Pulmonary artery endothelial cell (primary cell): ENCODE data around the gene IGSF3. TPM values are rescaled to one million over a fixed set of nuclear protein-coding genes. Genes with fewer than 3 reads are reported as not detected.
"Not testable (repeated sequence)": the region's sequence is repeated elsewhere in the genome, so short reads cannot be mapped to it uniquely, and the experiment has no call there.

Source experiments
- DNase-seq: peaks from one replicate; pipeline ENCODE4 v3.0.0-alpha.2; 2011; ENCODE audit warnings: low read depth, low spot score
- total RNA-seq: library from RNA; depleted of rRNA; stranded (reverse); fragments of >200 nt; gene quantifications from 2 replicates; pipeline ENCODE4 v1.2.3, GENCODE V29; 2014

Gene IGSF3
- total RNA-seq, 1 donor from 2014 or later, result 0.33 TPM

DNA sequence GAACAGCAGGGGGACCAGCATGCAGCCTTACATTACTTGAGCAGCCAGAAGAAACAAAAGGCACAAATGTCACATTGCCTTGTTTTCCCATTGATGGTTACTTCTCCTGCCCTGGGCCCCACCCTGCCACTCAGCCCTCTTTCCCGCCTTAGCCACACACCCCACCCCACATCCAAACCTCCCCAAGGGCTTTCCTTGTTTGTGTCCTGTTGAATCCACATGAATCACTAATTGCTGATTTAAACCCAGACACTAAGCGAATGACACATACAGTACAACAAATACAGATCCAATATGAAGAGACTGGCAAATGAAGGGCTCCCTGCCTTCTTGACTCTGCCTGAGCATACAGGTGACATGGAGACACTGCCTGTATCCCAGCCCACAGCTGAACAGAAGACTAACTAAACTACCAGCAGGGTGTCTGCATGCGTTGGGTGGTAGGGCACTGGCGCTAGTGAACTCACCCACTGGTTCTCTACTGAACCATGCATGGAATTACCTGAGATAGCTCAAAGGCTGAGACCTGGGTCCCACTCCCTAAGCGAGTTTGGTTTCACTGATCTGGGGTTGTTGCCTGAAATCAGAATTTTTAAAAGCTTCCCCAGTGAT is 3.1 kb downstream of the IGSF3 start:
- no peak for DNase-seq

DNA sequence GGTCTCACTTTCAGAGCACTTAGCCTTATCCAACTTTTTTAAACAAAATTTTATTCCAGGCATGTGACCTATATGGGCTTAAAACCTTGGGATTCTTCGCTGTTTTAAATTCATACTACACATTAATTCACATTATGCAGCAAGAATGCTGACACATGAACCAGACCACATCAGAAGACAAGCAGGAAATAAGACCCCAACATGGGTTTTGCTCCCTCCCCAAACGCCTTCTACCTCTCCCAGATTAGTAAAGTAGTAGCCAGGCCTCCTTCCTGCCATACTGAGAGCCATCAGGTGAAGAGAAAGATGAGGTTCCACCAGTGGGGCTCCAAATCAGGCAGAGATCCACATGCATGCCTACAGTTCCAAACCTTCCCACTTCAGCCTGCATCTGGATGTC is 3.7 kb downstream of the IGSF3 start:
- no peak for DNase-seq

DNA sequence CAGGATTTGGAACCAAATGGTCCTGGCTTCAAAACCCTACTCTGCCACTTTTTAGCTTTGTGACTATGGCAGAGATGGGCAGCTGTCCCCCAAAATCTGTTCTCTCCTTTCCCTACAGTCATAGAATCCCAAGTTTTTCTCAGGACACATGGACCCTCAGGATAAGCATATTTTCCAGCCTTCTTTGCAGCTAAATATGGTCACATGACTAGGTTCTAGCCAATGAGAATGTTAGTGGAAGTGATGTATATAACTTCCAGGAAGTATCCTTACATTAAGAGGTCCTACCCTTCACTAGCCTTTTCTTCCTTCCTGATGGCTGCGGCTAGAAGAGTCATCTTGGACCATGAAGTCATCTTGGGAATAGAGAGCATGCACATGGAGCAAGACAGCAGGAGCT is 5.9 kb downstream of the IGSF3 start:
- DNase-seq, result no peak

DNA sequence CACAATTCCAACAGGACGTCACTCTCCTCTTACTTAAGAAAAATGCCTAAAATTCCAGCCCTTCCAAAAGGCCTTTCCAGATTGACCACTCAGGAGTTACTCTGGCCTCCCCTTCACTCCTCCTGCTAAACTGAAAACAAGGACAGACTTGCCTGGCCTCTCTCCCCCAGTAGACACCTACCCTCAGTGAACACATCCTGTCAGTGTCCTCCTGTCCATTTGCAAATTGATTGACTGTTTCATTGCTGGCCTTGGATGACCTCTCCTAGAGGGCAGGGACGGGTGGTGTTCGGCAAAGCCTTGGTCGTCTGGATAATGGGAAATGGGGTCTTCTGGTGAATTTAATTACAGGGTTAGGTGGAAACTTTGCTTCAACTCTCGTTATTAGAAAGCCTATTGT is 8.9 kb downstream of the IGSF3 start:
- not testable (repeated sequence) for DNase-seq

DNA sequence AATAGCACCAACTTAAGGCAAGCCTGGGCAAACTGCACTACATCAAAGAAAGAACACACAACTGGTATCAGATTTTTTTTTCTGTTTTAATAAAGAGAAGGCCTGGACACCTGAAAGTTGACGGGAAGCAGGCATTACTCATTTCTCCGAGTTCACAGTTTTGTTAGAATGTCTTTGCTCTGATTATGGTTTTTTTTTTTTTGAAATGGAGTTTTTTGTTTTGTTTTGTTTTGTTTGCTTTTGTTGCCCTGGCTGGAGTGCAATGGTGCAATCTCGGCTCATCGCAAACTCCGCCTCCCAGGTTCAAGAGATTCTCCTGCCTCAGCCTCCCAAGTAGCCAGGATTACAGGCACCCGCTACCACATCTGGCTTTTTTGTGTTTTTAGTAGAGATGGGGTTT is 9.7 kb downstream of the IGSF3 start:
- not testable (repeated sequence) for DNase-seq

DNA sequence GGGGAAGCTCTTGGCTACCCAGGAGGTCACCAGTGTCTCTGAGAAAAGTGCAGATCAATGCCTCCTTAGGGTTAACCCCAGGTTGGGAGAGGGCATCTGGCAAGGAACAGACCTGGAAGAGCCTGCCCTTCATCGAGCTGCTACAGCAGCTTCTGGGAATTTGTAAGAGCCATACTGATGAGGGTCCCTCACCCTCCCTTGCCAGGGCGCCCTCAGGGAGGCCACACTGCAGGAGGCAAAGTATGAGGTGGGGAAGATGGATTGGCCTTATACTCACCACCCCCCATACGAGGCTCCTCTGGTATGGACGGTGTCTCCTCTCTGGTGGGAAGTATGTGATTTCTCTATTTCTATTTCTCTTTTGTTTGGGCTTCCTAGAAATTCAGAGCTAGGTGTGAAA is 13.2 kb downstream of the IGSF3 start:
- no peak for DNase-seq

DNA sequence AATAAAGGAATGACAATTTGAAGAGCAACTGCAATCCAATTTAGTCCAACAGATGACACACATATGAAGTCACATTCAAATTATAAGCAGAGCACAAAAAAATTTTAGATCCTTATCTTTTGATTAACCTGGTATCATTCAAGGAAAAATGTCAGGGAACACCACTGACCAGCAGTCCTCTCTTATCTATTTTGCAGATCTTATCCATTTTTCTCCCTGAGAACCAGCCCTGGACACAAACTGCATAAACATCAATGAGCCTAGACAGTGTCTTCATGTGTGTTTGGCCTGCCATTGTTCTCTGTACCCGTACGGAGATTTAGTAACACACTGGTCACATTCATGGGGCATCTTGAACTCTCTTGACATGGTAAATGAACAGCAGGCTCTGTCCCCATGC is 14.9 kb downstream of the IGSF3 start:
- not testable (repeated sequence) for DNase-seq

DNA sequence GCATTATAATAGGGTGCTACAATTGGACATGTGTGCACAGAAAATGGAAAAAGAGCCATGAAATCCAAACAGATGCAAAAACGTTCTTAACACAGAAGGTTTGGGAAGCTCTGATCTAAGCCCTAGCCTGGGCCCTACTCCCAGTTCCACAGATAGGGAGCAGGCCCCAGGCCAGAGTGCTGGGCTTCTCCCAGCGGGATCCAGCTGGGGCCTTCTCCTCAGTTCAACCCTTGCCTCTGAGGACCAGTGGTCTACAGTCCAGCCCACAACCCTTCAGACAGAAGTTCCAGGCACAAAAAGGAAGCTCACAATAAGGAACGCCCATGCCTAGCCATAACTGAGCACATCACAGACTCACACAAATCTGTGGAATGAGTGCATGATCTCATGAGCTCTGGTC is 16.8 kb downstream of the IGSF3 start:
- not testable (repeated sequence) for DNase-seq

DNA sequence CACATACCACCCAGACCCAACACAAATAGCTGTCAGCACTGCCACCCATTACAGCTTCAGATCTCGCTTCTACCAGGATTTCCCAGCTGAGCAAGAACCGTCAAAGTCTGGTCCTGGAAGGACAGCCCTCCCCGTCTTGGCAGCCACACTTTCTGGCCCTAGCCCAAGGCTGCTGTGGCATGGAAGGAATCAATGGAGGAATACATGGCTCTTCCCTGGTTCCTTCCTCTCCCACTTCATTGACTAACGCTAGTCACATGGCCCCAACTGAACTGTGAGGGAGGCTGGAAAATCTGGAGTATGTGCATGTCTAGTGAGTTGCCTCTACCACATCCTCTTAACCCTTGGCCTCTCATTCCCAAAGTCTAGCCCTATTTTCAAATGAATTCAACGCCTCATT is 18.5 kb downstream of the IGSF3 start:
- not testable (repeated sequence) for DNase-seq

DNA sequence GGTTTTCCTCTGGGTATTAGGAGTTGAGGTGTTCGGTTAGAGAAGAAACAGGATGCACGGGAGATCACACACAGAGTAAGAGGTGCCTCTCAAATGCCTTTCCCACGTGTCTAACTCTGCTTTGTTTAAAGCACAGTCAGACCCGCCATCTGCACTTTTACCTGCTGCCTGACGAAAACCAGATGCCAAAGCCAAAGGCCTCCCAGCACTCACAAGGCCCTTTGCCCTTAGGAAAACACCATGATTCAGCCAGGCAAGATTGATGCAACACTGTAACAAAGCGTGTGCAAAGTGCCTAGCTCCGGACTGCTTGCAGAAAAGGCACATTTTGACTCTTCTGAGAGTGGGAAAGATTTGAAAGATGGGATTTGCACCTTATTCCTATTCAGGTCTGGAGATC is 19.2 kb downstream of the IGSF3 start:
- not testable (repeated sequence) for DNase-seq

DNA sequence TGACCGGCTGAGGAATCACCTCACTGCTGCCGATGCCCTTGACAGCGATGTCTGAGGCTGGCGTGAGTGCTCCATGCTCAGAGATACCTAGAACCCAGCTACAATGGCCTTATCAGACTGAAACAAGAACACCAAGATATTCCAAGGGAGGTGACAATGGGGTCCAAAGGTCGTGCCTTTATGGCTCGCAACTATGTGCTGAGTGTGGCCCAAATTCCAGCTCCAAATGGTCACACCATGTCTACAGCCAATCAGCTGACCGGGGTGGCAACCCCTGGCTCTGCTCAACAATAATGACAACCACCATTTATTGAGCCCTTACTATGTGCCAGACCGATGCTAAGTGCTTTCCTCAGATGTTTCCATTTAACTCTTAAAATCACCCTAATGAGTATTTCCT is 20.3 kb downstream of the IGSF3 start:
- DNase-seq, result not testable (repeated sequence)

DNA sequence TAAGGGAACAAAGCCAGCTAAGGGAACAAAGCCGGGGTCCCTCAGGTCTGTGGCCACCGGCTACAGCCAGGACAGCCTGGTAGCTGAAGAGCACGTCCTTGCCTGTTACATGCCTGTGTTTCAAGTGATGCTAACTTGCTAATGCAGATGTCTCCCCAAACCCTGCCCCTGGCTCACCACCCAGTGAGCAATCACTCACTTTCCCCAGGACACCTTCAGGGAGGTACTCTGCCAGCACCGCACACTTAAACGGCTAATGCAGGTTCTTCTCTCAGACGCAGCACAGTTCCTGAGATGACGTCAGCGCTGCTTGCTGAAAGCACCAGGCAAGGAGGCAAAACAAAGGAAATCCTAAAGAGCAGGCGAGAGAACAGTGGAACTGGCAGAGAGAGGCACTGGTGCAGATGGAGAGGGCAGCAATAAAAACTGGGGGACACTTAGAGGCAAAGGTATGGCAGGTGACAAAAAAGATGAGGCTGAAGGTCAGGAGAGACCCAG is 20.8 kb downstream of the IGSF3 start:
- not testable (repeated sequence) for DNase-seq

DNA sequence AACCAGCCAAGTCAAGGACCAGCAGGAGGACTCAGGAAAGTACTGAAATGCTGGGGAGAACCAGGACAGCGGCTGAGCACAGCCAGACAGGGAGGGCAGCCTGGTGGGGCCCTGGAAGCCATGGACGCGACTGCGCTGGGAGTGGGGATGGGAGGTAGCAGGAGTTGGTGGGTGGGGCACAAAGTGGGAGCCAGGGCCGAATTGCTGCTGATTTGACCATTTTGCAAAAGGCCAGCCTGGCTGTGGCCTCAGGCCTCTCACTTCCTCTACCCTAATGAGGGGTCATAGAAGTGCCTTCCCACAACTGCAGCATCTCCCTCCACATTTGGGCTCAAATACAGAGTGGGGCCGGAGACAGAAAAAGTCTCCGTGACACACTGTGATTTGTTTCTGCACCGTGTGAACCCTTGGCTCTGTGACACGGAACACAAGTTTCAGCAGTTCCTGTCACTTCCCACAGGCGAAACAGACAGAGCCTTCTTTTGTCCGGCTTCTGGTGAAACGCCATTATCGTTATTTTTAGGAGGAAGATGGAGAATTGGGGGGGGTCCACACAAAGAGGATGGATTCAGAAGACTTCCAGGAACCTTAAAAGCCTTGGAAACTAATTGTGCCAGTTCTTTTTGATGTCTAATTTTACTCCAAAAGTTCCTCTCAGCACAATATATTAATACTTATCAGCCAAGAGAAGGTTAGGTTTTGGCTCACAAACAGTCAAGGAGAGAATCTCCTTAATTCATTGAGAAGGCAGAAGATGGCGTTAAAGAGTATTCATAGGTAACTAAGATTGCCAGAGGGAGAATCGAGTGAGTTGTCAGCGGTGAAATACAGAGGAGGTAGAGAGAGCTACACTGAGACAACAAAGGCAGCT is 21.5 kb downstream of the IGSF3 start:
- DNase-seq, result not testable (repeated sequence)

DNA sequence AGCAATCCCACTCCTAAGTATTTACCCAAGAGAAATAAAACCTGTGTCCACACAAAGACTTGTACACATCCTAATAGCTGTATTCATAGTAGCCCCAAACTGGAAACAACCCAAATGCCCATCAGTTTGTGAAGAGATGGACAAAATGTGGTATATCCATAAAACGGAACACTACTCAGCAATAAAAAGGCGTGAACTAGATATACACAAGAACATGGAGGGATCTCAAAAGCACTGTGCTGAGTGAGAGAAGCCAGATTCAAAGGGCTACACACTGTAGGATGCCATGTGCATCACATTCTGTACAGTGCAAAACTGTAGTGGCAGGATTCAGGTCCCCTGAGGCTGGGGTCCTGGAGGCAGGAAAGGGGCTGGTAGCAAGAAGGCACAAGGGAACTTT is 22.5 kb downstream of the IGSF3 start:
- not testable (repeated sequence) for DNase-seq

DNA sequence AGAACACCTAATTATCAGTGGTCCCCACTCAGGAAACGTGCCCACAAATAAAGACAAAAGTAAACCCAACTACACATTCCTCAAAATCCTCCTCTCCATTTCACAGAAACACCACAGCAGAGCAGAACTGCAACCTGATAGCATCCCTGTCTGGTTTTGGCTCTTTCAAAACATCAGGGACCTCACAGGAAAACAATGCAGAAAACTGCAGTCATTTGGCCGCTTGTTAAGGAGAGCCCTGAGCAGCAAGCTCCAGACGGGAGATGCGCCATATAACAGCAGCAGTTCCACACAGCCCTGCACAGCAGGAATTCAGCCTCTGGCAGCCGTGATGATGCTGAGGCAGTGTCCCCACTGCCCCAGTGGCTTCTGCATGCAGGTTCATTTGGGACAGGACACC is 23.4 kb downstream of the IGSF3 start:
- not testable (repeated sequence) for DNase-seq

DNA sequence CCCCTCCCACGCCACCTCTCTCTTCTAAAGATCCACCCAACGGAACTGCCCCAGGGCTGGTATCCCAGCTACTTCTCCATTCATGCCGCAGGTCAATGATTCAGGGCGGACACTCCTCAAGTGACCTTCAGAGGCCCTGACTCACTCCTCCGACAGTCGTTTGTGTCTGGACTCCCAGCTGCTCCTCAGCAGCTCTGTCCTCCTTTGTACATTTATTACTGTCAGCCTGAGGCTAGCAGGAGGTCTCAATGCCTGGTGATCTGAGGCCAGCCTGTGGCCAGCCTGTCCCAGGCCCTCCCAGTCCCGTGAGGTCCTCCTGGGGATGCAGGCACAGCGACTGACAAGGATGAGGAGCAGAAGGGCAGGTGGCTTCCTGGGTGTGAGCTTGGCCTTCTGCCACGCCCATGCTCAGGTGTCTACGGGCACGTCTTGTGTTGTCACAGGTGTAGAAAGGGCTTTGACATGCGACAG is 24.2 kb downstream of the IGSF3 start:
- not testable (repeated sequence) for DNase-seq

DNA sequence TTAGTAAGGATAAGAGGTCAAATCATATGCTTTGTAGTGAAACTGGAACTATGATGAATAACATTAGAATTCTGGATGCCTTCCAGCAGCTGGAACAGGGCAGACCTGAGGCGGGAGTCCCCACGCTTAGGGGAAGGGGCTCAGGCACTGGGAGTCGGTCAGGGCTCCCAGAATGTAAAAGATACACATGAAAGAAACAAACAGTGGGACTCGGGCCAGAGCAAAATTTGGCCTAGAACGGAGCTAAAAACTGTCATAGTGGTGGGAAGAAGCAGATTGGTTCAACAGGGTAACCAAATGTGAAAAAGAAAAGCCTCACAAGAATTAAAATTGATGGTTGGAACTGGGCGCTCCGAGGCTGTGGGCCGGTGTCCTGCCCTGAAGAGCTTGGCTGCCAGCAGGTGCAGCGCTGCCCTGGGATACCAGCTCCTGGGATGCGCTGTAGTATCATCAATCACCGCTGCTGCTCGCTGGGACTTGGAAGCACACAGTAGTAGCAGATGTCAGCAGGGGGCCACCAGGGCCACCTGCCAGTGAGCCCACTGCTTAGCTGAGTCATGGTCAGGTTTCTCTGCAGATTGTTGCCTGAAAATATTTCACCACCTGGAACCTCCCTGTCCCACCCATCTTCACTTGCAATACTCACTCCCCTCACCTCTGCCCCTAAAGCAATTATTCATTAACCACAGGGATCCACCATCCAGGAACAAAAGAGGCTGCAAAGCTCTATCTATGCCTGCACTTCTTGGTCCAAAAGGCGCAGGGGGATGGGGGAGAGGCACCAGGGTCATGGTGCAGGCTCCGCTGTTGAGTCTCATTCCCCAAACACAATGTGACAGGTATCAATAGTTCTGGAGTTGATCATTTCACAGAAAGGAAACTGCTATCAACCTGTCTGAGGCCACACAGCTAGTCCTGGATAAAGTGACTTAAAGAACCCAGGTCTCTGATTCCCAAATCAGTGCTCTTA is 24.9 kb downstream of the IGSF3 start:
- not testable (repeated sequence) for DNase-seq

DNA sequence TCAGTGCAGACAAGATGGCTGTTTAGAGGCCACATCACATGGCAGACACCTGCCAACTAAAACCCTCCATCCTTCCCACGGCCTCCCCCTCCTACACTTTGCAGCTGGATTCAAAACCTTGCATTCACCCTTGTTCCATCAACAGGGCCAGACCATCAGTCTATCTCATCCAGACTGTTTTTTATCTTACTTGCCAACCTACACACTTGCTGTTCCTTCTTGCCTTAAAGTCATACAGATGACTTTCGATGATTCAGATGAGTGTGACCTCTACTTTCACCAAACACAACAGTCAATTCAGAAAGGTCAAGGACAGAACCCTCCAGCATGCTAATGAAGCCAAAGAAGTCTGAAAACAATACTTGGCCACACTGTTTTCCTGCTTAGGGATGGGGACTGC is 29.9 kb downstream of the IGSF3 start:
- not testable (repeated sequence) for DNase-seq

DNA sequence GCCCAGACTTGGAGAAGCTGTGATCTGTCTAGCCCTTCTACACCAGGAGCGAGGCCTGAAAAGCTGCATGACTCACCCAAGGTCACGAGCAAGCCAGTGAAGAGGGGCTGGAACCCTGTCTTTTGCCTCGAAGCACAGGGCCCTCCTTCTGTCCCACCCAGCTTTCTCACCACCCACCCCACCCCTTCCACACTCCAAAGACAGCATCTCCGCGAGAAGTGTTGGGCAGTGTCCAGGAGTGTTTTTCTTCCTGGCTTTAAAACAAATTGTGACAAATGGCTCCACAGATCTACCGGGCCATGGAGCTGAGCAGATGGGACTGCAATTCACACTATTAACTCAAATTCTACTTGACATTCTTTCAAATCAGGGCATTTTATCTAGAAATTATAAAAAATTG is 30.9 kb downstream of the IGSF3 start:
- not testable (repeated sequence) for DNase-seq

DNA sequence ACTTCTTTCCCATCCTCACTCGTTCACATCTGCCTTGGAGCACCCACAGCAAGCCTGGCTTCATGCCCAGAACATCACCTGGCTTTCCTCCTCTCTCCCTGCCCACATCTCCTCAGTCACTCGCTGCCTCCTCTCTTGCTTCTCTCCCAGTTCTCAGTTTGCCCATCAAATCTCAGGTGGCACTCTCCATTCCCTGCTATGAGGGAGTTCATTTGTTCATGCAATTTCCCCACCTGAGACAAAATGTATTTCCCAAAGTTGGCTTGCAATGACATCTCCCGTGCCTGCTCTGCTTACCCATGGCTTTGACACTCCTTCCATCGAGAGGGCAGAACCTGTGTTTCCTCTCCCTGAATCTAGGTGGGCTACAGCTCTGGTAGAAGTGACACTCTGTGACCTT is 33.1 kb downstream of the IGSF3 start:
- DNase-seq, result not testable (repeated sequence)
